ENCODE measurements around the gene BCLAF1.
"Not testable (repeated sequence)": the region's sequence is repeated elsewhere in the genome, so short reads cannot be mapped to it uniquely, and the experiment has no call there.

Gene BCLAF1

GRCh38 chr6:136309729-136310311, 20.2 kb upstream of the BCLAF1 start:
- no peak overlapping the region for H2BK120ac ChIP-seq (ENCODE audit: low read depth, low read length)
- no peak overlapping the region for H2AFZ ChIP-seq (ENCODE audit: low read depth, low read length)
- H3K79me1 ChIP-seq (replicated peaks; ENCODE audit: low read length, poor library complexity, severe bottlenecking) = no peaks in the 10 kb centered on the region
- no peak overlapping the region for H2AK5ac ChIP-seq (ENCODE audit: low read length, severe bottlenecking)
- no peak overlapping the region for H4K91ac ChIP-seq (ENCODE audit: low read length)
- H3K9ac ChIP-seq (ENCODE audit: low read length) = no peak overlapping the region
- no peak overlapping the region for H3K23ac ChIP-seq (ENCODE audit: low read length in 2 of 2)
- 94% methylated on average over 1 of the region's 1 CpG for WGBS
- H3K4ac ChIP-seq (ENCODE audit: low read depth in 1 of 2, low read length in 2 of 2) = no peak overlapping the region
- H2BK15ac ChIP-seq (ENCODE audit: low read depth, poor library complexity, severe bottlenecking) = no peak overlapping the region
- DNase-seq = no peak
- H3K4me2 ChIP-seq (ENCODE audit: low read length, poor library complexity, severe bottlenecking) = no peak overlapping the region
- H3K18ac ChIP-seq (ENCODE audit: low read depth in 1 of 2, low read length in 2 of 2) = no peak overlapping the region
- no peaks in the 10 kb centered on the region for H3K27me3 ChIP-seq (ENCODE audit: control insufficient read depth in 1 of 2, insufficient read depth in 1 of 2, low read length in 2 of 2)
- H3K36me3 ChIP-seq (ENCODE audit: control insufficient read depth in 1 of 2, insufficient read depth in 2 of 2, low read depth in 1 of 2, low read length in 2 of 2) = no peaks in the 10 kb centered on the region
- no peaks in the 10 kb centered on the region for H3K9me3 ChIP-seq (ENCODE audit: control insufficient read depth, low read length)
- no peak overlapping the region for H3K14ac ChIP-seq (ENCODE audit: low read length in 2 of 2)
- no peak overlapping the region for H4K8ac ChIP-seq (ENCODE audit: low read length)
- H2BK5ac ChIP-seq (ENCODE audit: low read depth, low read length, poor library complexity, severe bottlenecking) = no peak overlapping the region
- H2BK12ac ChIP-seq (ENCODE audit: low read length in 2 of 2) = no peak overlapping the region
- H3K4me1 ChIP-seq (ENCODE audit: control insufficient read depth, insufficient read depth, low read depth, low read length) = no peaks in the 10 kb centered on the region
- no peak overlapping the region for H3K4me3 ChIP-seq (ENCODE audit: insufficient read depth in 1 of 2, low read depth in 1 of 2, low read length in 2 of 2)
- H3K27ac ChIP-seq (ENCODE audit: low read length, poor library complexity, severe bottlenecking) = no peak overlapping the region

- Histone ChIP-seq H2AK5ac (ENCODE audit: low read length, severe bottlenecking) (no peak overlapping the region), H3K18ac (ENCODE audit: low read depth in 1 of 2, low read length in 2 of 2) (no peak overlapping the region), H3K9ac (ENCODE audit: low read length) (no peak overlapping the region), H3K4ac (ENCODE audit: low read depth in 1 of 2, low read length in 2 of 2) (no peak overlapping the region), H3K4me3 (ENCODE audit: insufficient read depth in 1 of 2, low read depth in 1 of 2, low read length in 2 of 2) (no peak overlapping the region), H2BK12ac (ENCODE audit: low read length in 2 of 2) (no peak overlapping the region), H2BK15ac (ENCODE audit: low read depth, poor library complexity, severe bottlenecking) (no peak overlapping the region), H2BK5ac (ENCODE audit: low read depth, low read length, poor library complexity, severe bottlenecking) (no peak overlapping the region), H3K14ac (ENCODE audit: low read length in 2 of 2) (no peak overlapping the region), H3K79me1 (replicated peaks; ENCODE audit: low read length, poor library complexity, severe bottlenecking) (no peaks in the 10 kb centered on the region), H3K27me3 (ENCODE audit: control insufficient read depth in 1 of 2, insufficient read depth in 1 of 2, low read length in 2 of 2) (no peaks in the 10 kb centered on the region), H3K4me2 (ENCODE audit: low read length, poor library complexity, severe bottlenecking) (no peak overlapping the region), H3K4me1 (ENCODE audit: control insufficient read depth, insufficient read depth, low read depth, low read length) (no peaks in the 10 kb centered on the region), H4K91ac (ENCODE audit: low read length) (no peak overlapping the region), H2BK120ac (ENCODE audit: low read depth, low read length) (no peak overlapping the region), H4K8ac (ENCODE audit: low read length) (no peak overlapping the region), H2AFZ (ENCODE audit: low read depth, low read length) (no peak overlapping the region), H3K9me3 (ENCODE audit: control insufficient read depth, low read length) (no peaks in the 10 kb centered on the region), H3K23ac (ENCODE audit: low read length in 2 of 2) (no peak overlapping the region), H3K27ac (ENCODE audit: low read length, poor library complexity, severe bottlenecking) (no peak overlapping the region), H3K36me3 (ENCODE audit: control insufficient read depth in 1 of 2, insufficient read depth in 2 of 2, low read depth in 1 of 2, low read length in 2 of 2) (no peaks in the 10 kb centered on the region)
- 61% methylated on average over 2 of the region's 3 CpGs for WGBS
- DNase-seq = no peak
These were observed 19.5 kb upstream of the BCLAF1 start for GRCh38 chr6:136309171-136309570.

- not testable (repeated sequence) for H3K18ac ChIP-seq (ENCODE audit: low read depth in 1 of 2, low read length in 2 of 2); H2AFZ ChIP-seq (ENCODE audit: low read depth, low read length); H2BK120ac ChIP-seq (ENCODE audit: low read depth, low read length); DNase-seq; H3K27ac ChIP-seq (ENCODE audit: low read length, poor library complexity, severe bottlenecking); H3K9me3 ChIP-seq (ENCODE audit: control insufficient read depth, low read length); H3K27me3 ChIP-seq (ENCODE audit: control insufficient read depth in 1 of 2, insufficient read depth in 1 of 2, low read length in 2 of 2); H3K23ac ChIP-seq (ENCODE audit: low read length in 2 of 2); H3K4me3 ChIP-seq (ENCODE audit: insufficient read depth in 1 of 2, low read depth in 1 of 2, low read length in 2 of 2); H2BK15ac ChIP-seq (ENCODE audit: low read depth, poor library complexity, severe bottlenecking); H3K9ac ChIP-seq (ENCODE audit: low read length); H3K79me1 ChIP-seq (replicated peaks; ENCODE audit: low read length, poor library complexity, severe bottlenecking); H3K14ac ChIP-seq (ENCODE audit: low read length in 2 of 2); H3K4me2 ChIP-seq (ENCODE audit: low read length, poor library complexity, severe bottlenecking); H4K91ac ChIP-seq (ENCODE audit: low read length); H3K4me1 ChIP-seq (ENCODE audit: control insufficient read depth, insufficient read depth, low read depth, low read length); H3K36me3 ChIP-seq (ENCODE audit: control insufficient read depth in 1 of 2, insufficient read depth in 2 of 2, low read depth in 1 of 2, low read length in 2 of 2); H4K8ac ChIP-seq (ENCODE audit: low read length); H2BK5ac ChIP-seq (ENCODE audit: low read depth, low read length, poor library complexity, severe bottlenecking); H2AK5ac ChIP-seq (ENCODE audit: low read length, severe bottlenecking); H3K4ac ChIP-seq (ENCODE audit: low read depth in 1 of 2, low read length in 2 of 2); H2BK12ac ChIP-seq (ENCODE audit: low read length in 2 of 2)
- WGBS = no CpG with 5 or more reads among the region's 1 CpG
These were observed 18.8 kb upstream of the BCLAF1 start for GRCh38 chr6:136308469-136308868.

DNA sequence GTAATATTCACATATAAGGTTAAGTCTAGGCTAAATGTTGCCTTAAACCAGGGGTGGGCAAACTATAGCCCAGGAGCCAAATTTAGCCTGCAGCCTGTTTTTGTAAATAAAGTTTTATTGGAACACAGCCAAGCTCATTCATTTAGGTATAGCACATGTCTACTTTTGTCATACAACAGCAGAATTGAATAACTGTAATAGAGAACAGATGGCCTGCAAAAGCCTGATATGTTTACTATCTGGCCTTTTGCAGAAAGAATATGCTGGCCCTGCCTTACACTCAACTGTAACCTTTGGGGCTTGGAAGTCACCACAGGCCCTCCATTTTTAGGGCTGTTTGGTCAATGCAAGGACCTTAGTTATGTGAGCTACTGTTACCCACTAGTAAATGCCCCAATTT, 17.7 kb upstream of the BCLAF1 start:
- H3K23ac ChIP-seq (ENCODE audit: low read length in 2 of 2) = no peak overlapping the region
- H3K4ac ChIP-seq (ENCODE audit: low read depth in 1 of 2, low read length in 2 of 2) = no peak overlapping the region
- no peak overlapping the region for H2AK5ac ChIP-seq (ENCODE audit: low read length, severe bottlenecking)
- H2AFZ ChIP-seq (ENCODE audit: low read depth, low read length) = no peak overlapping the region
- H2BK5ac ChIP-seq (ENCODE audit: low read depth, low read length, poor library complexity, severe bottlenecking) = no peak overlapping the region
- no peak overlapping the region for H2BK12ac ChIP-seq (ENCODE audit: low read length in 2 of 2)
- H3K9me3 ChIP-seq (ENCODE audit: control insufficient read depth, low read length) = no peaks in the 10 kb centered on the region
- H3K36me3 ChIP-seq (ENCODE audit: control insufficient read depth in 1 of 2, insufficient read depth in 2 of 2, low read depth in 1 of 2, low read length in 2 of 2) = no peaks in the 10 kb centered on the region
- no peak overlapping the region for H3K9ac ChIP-seq (ENCODE audit: low read length)
- H3K4me2 ChIP-seq (ENCODE audit: low read length, poor library complexity, severe bottlenecking) = no peak overlapping the region
- H3K18ac ChIP-seq (ENCODE audit: low read depth in 1 of 2, low read length in 2 of 2) = no peak overlapping the region
- H3K27ac ChIP-seq (ENCODE audit: low read length, poor library complexity, severe bottlenecking) = no peak overlapping the region
- H3K79me1 ChIP-seq (replicated peaks; ENCODE audit: low read length, poor library complexity, severe bottlenecking) = no peaks in the 10 kb centered on the region
- no peak overlapping the region for H4K91ac ChIP-seq (ENCODE audit: low read length)
- H3K14ac ChIP-seq (ENCODE audit: low read length in 2 of 2) = no peak overlapping the region
- no peak overlapping the region for H3K4me3 ChIP-seq (ENCODE audit: insufficient read depth in 1 of 2, low read depth in 1 of 2, low read length in 2 of 2)
- H2BK120ac ChIP-seq (ENCODE audit: low read depth, low read length) = no peak overlapping the region
- no peak overlapping the region for H2BK15ac ChIP-seq (ENCODE audit: low read depth, poor library complexity, severe bottlenecking)
- no peak overlapping the region for H4K8ac ChIP-seq (ENCODE audit: low read length)
- no peaks in the 10 kb centered on the region for H3K27me3 ChIP-seq (ENCODE audit: control insufficient read depth in 1 of 2, insufficient read depth in 1 of 2, low read length in 2 of 2)
- no peaks in the 10 kb centered on the region for H3K4me1 ChIP-seq (ENCODE audit: control insufficient read depth, insufficient read depth, low read depth, low read length)
- DNase-seq = no peak

Data from mesenchymal stem cell (in vitro differentiated cells and primary cell).